Naive thymus-derived CD8-positive, alpha-beta T cell (primary cell): ENCODE data around the gene NAT16. TPM values are rescaled to one million over a fixed set of nuclear protein-coding genes. Genes with fewer than 3 reads are reported as not detected.

Experiments used
- ATAC-seq, 2 donors: fragments of 150-1000 bp; cut with Tn5 transposase in 1 of 2; sonication (Bioruptor Pico), chemical (Tn5 transposase) in 1 of 2; 1 replicate in 1 of 2; 2 replicates in 1 of 2; pipeline ENCODE4 v1.10.0; 2021; ENCODE audit warnings: mild to moderate bottlenecking in 2 of 2, moderate library complexity in 2 of 2
- POLR2A ChIA-PET: fragments of 350-600 bp; sonication (Branson Sonifier 250); formaldehyde crosslinking; loops from one replicate; lab custom pipeline; 2021; ENCODE audit warnings: antibody characterized with exemption; lab: Charles Lee
- DNase-seq, 10 donors: peaks; one replicate each; pipeline versions ENCODE4 v3.0.0 to v3.0.0-alpha.2; 2020 to 2022
- H3K27ac Mint-ChIP-seq, 10 donors: one replicate each; pipeline ENCODE4 v1.8.0; 2020 to 2022; ENCODE audit warnings: mild to moderate bottlenecking in 10 of 10, mixed read lengths in 10 of 10, moderate library complexity in 4 of 10, inconsistent platforms in 1 of 10
- H3K27me3 Mint-ChIP-seq, 5 donors: one replicate each; pipeline ENCODE4 v1.8.0; 2021 to 2022; ENCODE audit warnings: mixed read lengths in 5 of 5
- H3K36me3 Mint-ChIP-seq, 3 donors: one replicate each; pipeline ENCODE4 v1.8.0; 2020 to 2022; ENCODE audit warnings: mixed read lengths in 3 of 3, mild to moderate bottlenecking in 2 of 3, inconsistent platforms in 1 of 3
- H3K4me1 Mint-ChIP-seq, 4 donors: one replicate each; pipeline ENCODE4 v1.8.0; 2021 to 2022; ENCODE audit warnings: mixed read lengths in 4 of 4
- H3K4me3 Mint-ChIP-seq, 10 donors: one replicate each; pipeline ENCODE4 v1.8.0; 2020 to 2022; ENCODE audit warnings: mild to moderate bottlenecking in 10 of 10, mixed read lengths in 10 of 10, moderate library complexity in 6 of 10, inconsistent platforms in 1 of 10
- H3K9me3 Mint-ChIP-seq, 9 donors: one replicate each; pipeline ENCODE4 v1.8.0; 2020 to 2022; ENCODE audit warnings: mixed read lengths in 9 of 9, mild to moderate bottlenecking in 3 of 9, inconsistent platforms in 1 of 9, moderate library complexity in 1 of 9
- polyA plus RNA-seq, 3 donors: library from polyadenylated mRNA; unstranded; fragments of 300-500 nt; fragmentation: Illumina TruSeq; gene quantifications; one replicate each; pipeline ENCODE4 v1.2.3, GENCODE V29; 2021
- total RNA-seq, 8 experiments: library from RNA in 2 of 8; stranded (reverse) in 2 of 8; gene quantifications; one replicate each; pipeline ENCODE4 v1.2.3 and lab custom pipeline; 2021 to 2026

The NAT16 gene
- total and polyA plus RNA-seq, 5 experiments from 2014 or later = not detected

GRCh38 chr7:101162551-101163278, 17.4 kb downstream of the NAT16 start:
- POLR2A ChIA-PET = interaction anchor here (1.1 kb wide), 1 partner anchor 19 kb away, joined by 3 read pairs; no protein-coding TSS in a partner anchor
- ATAC-seq = no peak
- H3K36me3 Mint-ChIP-seq = peaks cover 0 to 29% (median 12%) of the 10 kb centered on the region in 3 donors
- H3K4me3 Mint-ChIP-seq = peak overlapping the region; percentile 71 to 99 (median 78)
- DNase-seq = no peak
- peaks cover 15 to 50% (median 26%) of the 10 kb centered on the region in 5 donors for H3K27me3 Mint-ChIP-seq
- H3K4me1 Mint-ChIP-seq = peaks cover 22 to 37% (median 32%) of the 10 kb centered on the region in 4 donors
- no peaks in the 10 kb centered on the region for H3K9me3 Mint-ChIP-seq
- no peak overlapping the region for H3K27ac Mint-ChIP-seq

GRCh38 chr7:101161692-101162471, 18.2 kb downstream of the NAT16 start:
- POLR2A ChIA-PET = no interaction called here
- Mint-ChIP-seq H3K27me3 (peaks cover 10 to 42% (median 18%) of the 10 kb centered on the region in 5 donors), H3K27ac (no peak overlapping the region), H3K9me3 (no peaks in the 10 kb centered on the region), H3K4me3 (peak overlapping the region; percentile 66 to 84 (median 78)), H3K36me3 (peaks cover 0 to 35% (median 12%) of the 10 kb centered on the region in 3 donors), H3K4me1 (peaks cover 17 to 30% (median 24%) of the 10 kb centered on the region in 4 donors)
- ATAC-seq (no peak), DNase-seq (no peak)

DNA sequence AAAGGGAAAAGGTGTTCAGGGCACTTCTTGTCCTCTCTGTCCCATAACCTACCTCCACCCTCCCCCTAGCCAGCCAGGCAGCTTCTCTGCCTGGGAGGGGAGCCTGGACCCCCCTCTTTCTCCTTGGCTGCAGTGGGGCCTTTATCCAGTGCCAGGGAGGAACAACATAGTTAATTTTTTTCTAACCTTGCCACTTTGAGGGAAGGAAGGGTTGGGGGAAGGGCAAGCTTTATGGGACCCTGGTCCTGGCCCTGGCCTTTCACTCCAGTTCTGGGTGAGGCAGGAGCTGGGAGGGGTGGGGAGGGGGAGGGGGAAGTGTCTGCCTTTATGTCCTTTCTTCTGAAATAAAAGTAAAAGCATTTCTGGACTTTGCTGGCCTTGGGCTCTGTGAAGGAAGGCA, 19.2 kb downstream of the NAT16 start:
- POLR2A ChIA-PET = interaction anchor here (0.5 kb wide), 1 partner anchor 70 kb away, joined by 3 read pairs; no protein-coding TSS in a partner anchor
- H3K4me1 Mint-ChIP-seq = peaks cover 11 to 25% (median 17%) of the 10 kb centered on the region in 4 donors
- H3K4me3 Mint-ChIP-seq = peak overlapping the region in 1 of 10 donors; percentile 41
- no peak overlapping the region for H3K27ac Mint-ChIP-seq
- H3K27me3 Mint-ChIP-seq = peaks cover 7 to 34% (median 14%) of the 10 kb centered on the region in 5 donors
- H3K36me3 Mint-ChIP-seq = peaks cover 0 to 36% (median 12%) of the 10 kb centered on the region in 3 donors
- ATAC-seq (no peak), DNase-seq (no peak)
- H3K9me3 Mint-ChIP-seq = no peaks in the 10 kb centered on the region

DNA sequence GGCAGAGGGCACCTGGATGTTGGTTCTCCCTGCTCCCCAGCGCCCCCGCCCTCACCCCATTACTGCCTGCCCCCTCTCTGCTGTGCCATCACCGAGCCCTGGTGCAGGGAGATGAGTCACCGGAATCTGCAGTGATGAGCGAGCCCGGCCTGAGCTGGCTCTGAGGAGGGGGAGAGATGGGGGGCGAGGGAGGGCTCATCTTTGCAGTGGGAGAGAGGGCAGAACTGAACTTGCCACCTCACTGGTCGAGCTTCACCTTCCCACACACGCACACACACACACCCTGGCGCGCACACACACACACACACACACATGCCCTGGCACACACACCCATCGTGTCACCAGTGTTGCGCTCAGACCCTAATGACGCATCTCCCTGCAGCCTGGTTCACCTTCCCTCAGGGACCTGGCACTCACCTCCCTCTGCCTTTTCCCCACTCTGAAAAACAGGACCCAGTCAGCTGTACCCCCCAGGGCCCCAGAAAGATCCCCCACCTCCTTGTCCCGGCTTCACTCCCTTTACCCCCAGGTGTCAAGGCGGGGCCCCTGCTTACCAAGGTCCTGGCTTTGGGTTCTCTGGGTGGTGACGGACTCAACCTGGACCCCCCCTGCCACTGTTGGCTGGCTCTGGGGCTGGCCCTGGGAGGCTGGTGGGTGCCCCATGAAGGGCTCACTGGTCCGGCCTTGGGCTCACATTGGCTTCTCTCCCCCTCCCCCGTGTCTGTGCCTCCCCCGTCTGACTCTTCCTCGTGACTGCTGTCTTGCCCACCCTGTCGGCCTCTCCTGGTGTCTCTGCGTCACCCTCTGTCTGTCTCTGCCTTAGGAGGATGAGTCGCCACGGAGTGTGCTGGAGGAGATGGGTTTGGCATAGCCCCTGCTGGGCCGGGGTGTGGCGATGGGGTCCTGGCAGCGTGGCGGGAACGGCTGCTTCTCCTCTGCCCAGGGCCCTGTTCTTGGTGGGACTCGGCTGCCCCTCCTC, 20.1 kb downstream of the NAT16 start:
- POLR2A ChIA-PET = interaction anchor here (0.5 to 0.7 kb wide), 2 partner anchors 47 to 71 kb away, joined by 3 to 4 read pairs; no protein-coding TSS in a partner anchor
- ATAC-seq = no peak
- Mint-ChIP-seq H3K27me3 (peaks cover under 1 to 24% (median 5%) of the 10 kb centered on the region in 5 donors), H3K4me1 (peaks cover 10 to 23% (median 16%) of the 10 kb centered on the region in 4 donors), H3K36me3 (peaks cover 0 to 29% (median 9%) of the 10 kb centered on the region in 3 donors), H3K9me3 (no peaks in the 10 kb centered on the region), H3K4me3 (no peak overlapping the region), H3K27ac (no peak overlapping the region)
- no peak for DNase-seq

GRCh38 chr7:101156866-101157589, 23.1 kb downstream of the NAT16 start:
- Mint-ChIP-seq H3K27me3 (peaks cover 0 to 8% (median 1%) of the 10 kb centered on the region in 5 donors), H3K27ac (no peak overlapping the region), H3K4me1 (peaks cover 10 to 16% (median 14%) of the 10 kb centered on the region in 4 donors), H3K9me3 (no peaks in the 10 kb centered on the region), H3K4me3 (peak overlapping the region in 1 of 10 donors; percentile 28), H3K36me3 (peaks cover 0 to 29% (median 9%) of the 10 kb centered on the region in 3 donors)
- POLR2A ChIA-PET = interaction anchor here (0.6 to 1.1 kb wide), 4 partner anchors 13 to 993 kb away, joined by 3 to 7 read pairs (median 4); partner anchors contain the start of gene PLOD3
- no peak for DNase-seq
- ATAC-seq = no peak

GRCh38 chr7:101156277-101156676, 23.8 kb downstream of the NAT16 start:
- peaks cover 10 to 16% (median 14%) of the 10 kb centered on the region in 4 donors for H3K4me1 Mint-ChIP-seq
- H3K27me3 Mint-ChIP-seq = peaks cover 0 to 6% (median 1%) of the 10 kb centered on the region in 5 donors
- no peak for ATAC-seq
- POLR2A ChIA-PET = interaction anchor here (0.6 to 1.5 kb wide), 4 partner anchors 9 to 992 kb away, joined by 3 to 6 read pairs (median 4); partner anchors contain the start of genes PLOD3 and VGF
- H3K36me3 Mint-ChIP-seq = peaks cover 0 to 29% (median 9%) of the 10 kb centered on the region in 3 donors
- no peaks in the 10 kb centered on the region for H3K9me3 Mint-ChIP-seq
- H3K4me3 Mint-ChIP-seq = peak overlapping the region in 2 of 10 donors; percentile 28 to 33
- DNase-seq = no peak
- no peak overlapping the region for H3K27ac Mint-ChIP-seq

DNA sequence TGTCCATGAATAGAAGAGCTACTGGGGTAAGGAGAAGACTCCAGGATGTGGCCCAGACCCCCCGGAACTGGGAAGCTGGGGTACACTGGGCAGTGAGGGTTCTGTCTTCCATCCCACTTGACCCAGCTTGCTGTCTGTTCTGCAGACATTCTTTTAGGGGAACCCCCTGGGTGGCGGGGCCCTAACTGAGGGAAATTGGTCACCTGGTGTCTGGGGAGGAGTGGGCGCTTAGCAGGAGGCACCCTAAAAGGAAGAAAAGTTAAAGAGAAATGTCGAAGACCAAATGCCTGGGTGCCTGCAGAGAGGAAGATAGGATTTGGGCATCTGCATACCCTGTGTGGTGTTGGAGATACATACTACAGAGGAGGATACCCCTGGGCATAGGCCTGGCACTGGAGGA, 24.8 kb downstream of the NAT16 start:
- peaks cover 10 to 16% (median 13%) of the 10 kb centered on the region in 4 donors for H3K4me1 Mint-ChIP-seq
- peaks cover 0 to 5% (median 0%) of the 10 kb centered on the region in 5 donors for H3K27me3 Mint-ChIP-seq
- H3K9me3 Mint-ChIP-seq = no peaks in the 10 kb centered on the region
- H3K4me3 Mint-ChIP-seq = peak overlapping the region; percentile 67 to 90 (median 75)
- no peak for ATAC-seq
- H3K36me3 Mint-ChIP-seq = peaks cover 0 to 26% (median 8%) of the 10 kb centered on the region in 3 donors
- H3K27ac Mint-ChIP-seq = peak overlapping the region in 3 of 10 donors; percentile 11 to 41 (median 35)
- no peak for DNase-seq
- POLR2A ChIA-PET = interaction anchor here (1.5 kb wide), 1 partner anchor 10 kb away, joined by 6 read pairs; the partner anchor contains the start of gene VGF

DNA sequence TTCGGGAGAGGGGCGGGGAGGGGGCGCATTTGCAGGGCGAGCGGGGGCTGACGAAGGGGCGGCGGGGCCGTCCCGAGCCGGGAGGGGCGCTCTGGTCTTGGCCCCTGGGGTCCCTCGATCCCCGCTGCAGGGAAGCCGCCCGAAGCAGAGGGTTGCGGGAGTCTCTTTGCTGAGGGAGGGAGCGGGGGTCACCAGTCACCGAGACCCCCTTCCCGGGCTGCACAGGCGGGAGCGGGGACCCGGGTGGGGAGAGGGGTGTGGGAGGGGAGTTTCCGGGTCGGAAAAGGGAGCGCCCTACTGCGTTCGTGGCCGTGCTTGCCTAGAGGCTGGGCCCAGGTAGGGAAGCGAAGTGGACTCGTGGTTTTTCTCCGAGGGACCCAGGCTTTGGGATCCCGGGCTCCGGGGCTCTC, 25.4 kb downstream of the NAT16 start:
- ATAC-seq (peak; percentile 8 to 38), DNase-seq (no peak)
- Mint-ChIP-seq H3K4me1 (peaks cover 10 to 16% (median 13%) of the 10 kb centered on the region in 4 donors), H3K4me3 (peak overlapping the region in 9 of 10 donors; percentile 69 to 90 (median 82)), H3K9me3 (no peaks in the 10 kb centered on the region), H3K27me3 (peaks cover 2 to 5% (median 2%) of the 10 kb centered on the region in 5 donors), H3K36me3 (peaks cover 0 to 21% (median 6%) of the 10 kb centered on the region in 3 donors), H3K27ac (no peak overlapping the region)
- POLR2A ChIA-PET = no interaction called here

- peak; percentile 79 to 97 (median 89) for DNase-seq
- Mint-ChIP-seq H3K4me1 (peaks cover 10 to 16% (median 13%) of the 10 kb centered on the region in 4 donors), H3K27me3 (peaks cover 3 to 11% (median 8%) of the 10 kb centered on the region in 5 donors), H3K4me3 (peak within 1 kb of the TSS; percentile 72 to 90 (median 86)), H3K36me3 (peaks cover 0 to 16% (median 6%) of the 10 kb centered on the region in 3 donors), H3K9me3 (no peaks in the 10 kb centered on the region), H3K27ac (peak within 1 kb of the TSS; percentile 11 to 94 (median 90))
- POLR2A ChIA-PET = no interaction called here
- peak; percentile 84 to 91 for ATAC-seq
These were observed 26.0 kb downstream of the NAT16 start, which contains the start of gene AP1S1 for GRCh38 chr7:101153969-101154692. AP1S1 (plus strand) TSS chr7:101154476; CDS start chr7:101154515, 39 bp downstream.

DNA sequence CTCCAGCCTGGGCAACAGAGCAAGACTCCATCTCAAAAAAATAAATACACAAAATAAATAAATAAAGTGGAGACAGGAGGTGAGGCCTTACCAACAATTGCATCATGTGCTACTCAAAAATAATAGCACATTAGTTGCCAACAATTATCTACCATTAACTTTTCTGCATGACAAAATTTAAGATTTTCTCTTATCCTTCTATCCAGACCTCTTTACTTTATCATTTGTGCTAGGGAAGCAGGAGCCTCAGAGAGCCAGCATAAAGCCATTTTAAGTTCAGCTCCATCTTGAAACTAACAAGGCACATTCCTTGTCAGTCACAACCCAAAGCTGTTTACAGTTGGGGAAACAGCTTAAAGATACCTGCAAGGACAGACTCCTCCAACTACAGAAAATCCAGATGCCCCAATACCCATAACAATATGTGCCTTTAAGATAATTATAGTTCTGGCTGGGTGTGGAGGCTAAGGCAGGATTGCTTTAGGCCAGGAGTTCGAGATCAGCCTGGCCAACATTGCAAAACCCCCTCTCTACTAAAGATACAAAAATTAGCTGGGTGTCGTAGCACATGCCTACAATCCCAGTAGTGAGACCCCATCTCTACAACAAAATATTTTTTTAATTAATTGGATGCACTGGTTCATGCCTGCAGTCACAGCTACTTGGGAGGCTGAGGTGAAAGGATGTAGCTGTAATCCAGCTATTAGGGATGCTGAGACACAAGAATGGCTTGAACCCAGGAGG, 28.0 kb downstream of the NAT16 start:
- peak overlapping the region in 2 of 10 donors; percentile 26 to 50 for H3K4me3 Mint-ChIP-seq
- peak overlapping the region in 2 of 10 donors; percentile 58 to 76 for H3K27ac Mint-ChIP-seq
- peaks cover 10 to 16% (median 16%) of the 10 kb centered on the region in 4 donors for H3K4me1 Mint-ChIP-seq
- H3K9me3 Mint-ChIP-seq = no peaks in the 10 kb centered on the region
- DNase-seq (no peak), ATAC-seq (no peak)
- H3K36me3 Mint-ChIP-seq = peaks cover 0 to 2% (median 0%) of the 10 kb centered on the region in 3 donors
- POLR2A ChIA-PET = no interaction called here
- H3K27me3 Mint-ChIP-seq = peaks cover 9 to 20% (median 11%) of the 10 kb centered on the region in 5 donors
